Naive B cell (primary cell): ENCODE measurements around the gene PSMB3. TPM values are rescaled to one million over a fixed set of nuclear protein-coding genes. Genes with fewer than 3 reads are reported as not detected.

Experiments
- ATAC-seq, 2 donors: fragments of 150-1000 bp; cut with Tn5 transposase; 2 replicates each; pipeline ENCODE4 v1.10.0; 2021; ENCODE audit warnings: low read depth in 2 of 2, mild to moderate bottlenecking in 2 of 2, moderate library complexity in 2 of 2
- DNase-seq: peaks from one replicate; pipeline ENCODE4 v3.0.0; 2022
- H3K27ac Mint-ChIP-seq, 6 donors: one replicate each; pipeline ENCODE4 v1.8.0; 2020 to 2022; ENCODE audit warnings: mild to moderate bottlenecking in 6 of 6, mixed read lengths in 6 of 6, moderate library complexity in 5 of 6, inconsistent platforms in 2 of 6
- H3K27me3 Mint-ChIP-seq, 3 donors: one replicate each; pipeline ENCODE4 v1.8.0; 2021 to 2022; ENCODE audit warnings: mixed read lengths in 3 of 3, mild to moderate bottlenecking in 1 of 3
- H3K36me3 Mint-ChIP-seq, 2 donors: one replicate each; pipeline ENCODE4 v1.8.0; 2020 to 2022; ENCODE audit warnings: mixed read lengths in 2 of 2, inconsistent platforms in 1 of 2, mild to moderate bottlenecking in 1 of 2
- H3K4me1 Mint-ChIP-seq, 3 donors: one replicate each; pipeline ENCODE4 v1.8.0; 2020 to 2022; ENCODE audit warnings: mixed read lengths in 3 of 3, inconsistent platforms in 1 of 3, mild to moderate bottlenecking in 1 of 3, moderate library complexity in 1 of 3
- H3K4me3 Mint-ChIP-seq, 8 donors: one replicate each; pipeline ENCODE4 v1.8.0; 2020 to 2022; ENCODE audit warnings: mild to moderate bottlenecking in 8 of 8, mixed read lengths in 8 of 8, moderate library complexity in 8 of 8, inconsistent platforms in 2 of 8
- H3K9me3 Mint-ChIP-seq, 7 donors: one replicate each; pipeline ENCODE4 v1.8.0; 2020 to 2022; ENCODE audit warnings: mixed read lengths in 7 of 7, mild to moderate bottlenecking in 5 of 7, inconsistent platforms in 2 of 7, moderate library complexity in 1 of 7
- polyA plus RNA-seq, 6 donors: library from polyadenylated mRNA; unstranded; fragments of 300-500 nt; fragmentation: Illumina TruSeq; gene quantifications; one replicate each; pipeline ENCODE4 v1.2.3, GENCODE V29; 2021; ENCODE audit warnings: low read depth in 6 of 6

The PSMB3 gene
- polyA plus RNA-seq, 6 donors from 2014 or later, result 326 to 642 (median 411) TPM

DNA sequence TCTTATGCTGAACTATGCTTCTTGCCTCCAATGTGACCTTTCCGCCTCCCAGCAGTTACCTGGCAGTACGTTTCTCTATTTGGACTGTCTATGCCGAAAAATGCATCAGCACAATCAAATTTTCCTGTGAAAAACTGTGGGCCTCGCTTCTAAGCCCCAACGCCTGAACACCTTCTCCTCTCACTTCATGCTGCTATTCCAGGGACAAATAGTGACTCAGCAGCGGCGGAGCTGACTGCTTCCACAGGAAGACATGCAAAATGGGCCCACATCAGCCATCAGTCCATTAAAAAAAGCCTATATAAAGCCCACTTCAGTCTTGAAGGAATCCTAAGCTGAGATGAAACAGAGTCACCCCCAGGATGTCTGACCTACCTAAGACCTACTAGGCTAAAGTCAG is 57.3 kb downstream of the PSMB3 start:
- Mint-ChIP-seq H3K27ac (no peak overlapping the region), H3K9me3 (no peaks in the 10 kb centered on the region), H3K4me3 (no peak overlapping the region), H3K27me3 (no peaks in the 10 kb centered on the region), H3K36me3 (peaks cover 12 to 33% of the 10 kb centered on the region in 2 donors), H3K4me1 (peaks cover 0 to 5% (median 2%) of the 10 kb centered on the region in 3 donors)
- no peak for DNase-seq
- no peak for ATAC-seq

Other genes starting within 250 kb of the PSMB3 start
- gene SRCIN1, start 146.8 kb upstream of the PSMB3 start, polyA plus RNA-seq, result not detected
- gene EPOP, start 77.8 kb upstream of the PSMB3 start, polyA plus RNA-seq, result not detected
- gene MLLT6, start 47.5 kb upstream of the PSMB3 start, polyA plus RNA-seq, result 1 to 10 TPM; 1.7 to 9.0 (median 4.7) TPM
- 10 to 100 TPM; 19.1 to 31.5 (median 21.2) TPM for gene CISD3, start 22.4 kb upstream of the PSMB3 start, polyA plus RNA-seq
- not detected for gene PCGF2, start 4.4 kb upstream of the PSMB3 start, polyA plus RNA-seq
- gene PIP4K2B, start 46.8 kb downstream of the PSMB3 start, polyA plus RNA-seq, result 10 to 100 TPM; 10.1 to 14.5 (median 11.8) TPM
- gene CWC25, start 72.6 kb downstream of the PSMB3 start, polyA plus RNA-seq, result 10 to 100 TPM in 4 of 6 donors, 1 to 10 TPM in 2; 9.2 to 13.4 (median 11.5) TPM
- gene RPL23, start 101.0 kb downstream of the PSMB3 start, polyA plus RNA-seq, result 1,000 to 10,000 TPM in 5 of 6 donors, 100 to 1,000 TPM in 1; 798 to 1,720 (median 1,485) TPM
- 10 to 100 TPM; 28.4 to 47.4 (median 41.8) TPM for gene LASP1, start 117.3 kb downstream of the PSMB3 start, polyA plus RNA-seq
- gene FBXO47, start 214.7 kb downstream of the PSMB3 start, polyA plus RNA-seq, result not detected